HG02759 (cell line): Measurements from ENCODE around the gene REX1BD.

Experiments used
- ATAC-seq: cut with Tn5 transposase; IDR thresholded peaks from one replicate; pipeline ENCODE4 v1.9.1; 2021; ENCODE audit warnings: mild to moderate bottlenecking, moderate library complexity; ENCODE audit not compliant: unreplicated experiment

The REX1BD gene

GRCh38 chr19:18612051-18612771 lies 23.6 kb downstream of the REX1BD start:
- no peak for ATAC-seq

- ATAC-seq = no peak
Observed at GRCh38 chr19:18612772-18613588, 24.4 kb downstream of the REX1BD start, which contains the start of gene TMEM59L. Gene TMEM59L (plus strand): TSS chr19:18612870. CDS start chr19:18612959, 89 bp downstream.

GRCh38 chr19:18613589-18614234 lies 25.1 kb downstream of the REX1BD start:
- ATAC-seq = no peak

GRCh38 chr19:18616023-18616422 lies 27.4 kb downstream of the REX1BD start:
- no peak for ATAC-seq

- no peak for ATAC-seq
Observed at GRCh38 chr19:18617562-18617961, 29.0 kb downstream of the REX1BD start.

GRCh38 chr19:18618236-18618635 lies 29.6 kb downstream of the REX1BD start:
- ATAC-seq = no peak

GRCh38 chr19:18620311-18620710 lies 31.7 kb downstream of the REX1BD start:
- no peak for ATAC-seq

- ATAC-seq = no peak
Observed at GRCh38 chr19:18620902-18621301, 32.3 kb downstream of the REX1BD start.

- no peak for ATAC-seq
Observed at GRCh38 chr19:18626906-18627305, 38.3 kb downstream of the REX1BD start.

- ATAC-seq = no peak
Observed at GRCh38 chr19:18629166-18630088, 40.8 kb downstream of the REX1BD start.

- ATAC-seq = no peak
Observed at GRCh38 chr19:18633321-18633720, 44.7 kb downstream of the REX1BD start.

- no peak for ATAC-seq
Observed at GRCh38 chr19:18634612-18635297, 46.2 kb downstream of the REX1BD start.

- ATAC-seq = no peak
Observed at GRCh38 chr19:18635831-18636182, 47.2 kb downstream of the REX1BD start.

GRCh38 chr19:18636183-18636968 lies 47.8 kb downstream of the REX1BD start:
- peak; percentile 87 for ATAC-seq

GRCh38 chr19:18636969-18637629 lies 48.5 kb downstream of the REX1BD start, which contains the start of gene KLHL26:
Gene KLHL26 (plus strand): TSS chr19:18637028. CDS start chr19:18637055, 27 bp downstream.
- ATAC-seq = no peak

GRCh38 chr19:18637673-18638630 lies 49.4 kb downstream of the REX1BD start:
- no peak for ATAC-seq

GRCh38 chr19:18639706-18640243 lies 51.2 kb downstream of the REX1BD start:
- no peak for ATAC-seq
